A204.1 (cell line): ENCODE data around the gene NABP1.
"Not testable (repeated sequence)": the region's sequence is repeated elsewhere in the genome, so short reads cannot be mapped to it uniquely, and the experiment has no call there.

Experiments
- FAIRE-seq: peaks from 2 replicates; lab custom pipeline; 2012; peaks lifted over from hg19 to GRCh38; lab: Jason Lieb, UNC

The NABP1 gene

GRCh38 chr2:191677646-191678436, at the start of gene NABP1:
TSS of gene NABP1 (plus strand) at chr2:191678136. CDS start at chr2:191678615, 479 bp downstream.
- no peak for FAIRE-seq

- no peak for FAIRE-seq
Observed at GRCh38 chr2:191629001-191629453, 48.9 kb upstream of the NABP1 start.

GRCh38 chr2:191629976-191630712, 47.8 kb upstream of the NABP1 start:
- FAIRE-seq: no peak

GRCh38 chr2:191631754-191632153, 46.2 kb upstream of the NABP1 start:
- no peak for FAIRE-seq

GRCh38 chr2:191632426-191632825, 45.5 kb upstream of the NABP1 start:
- FAIRE-seq: no peak

- FAIRE-seq: no peak
Observed at GRCh38 chr2:191634791-191635190, 43.1 kb upstream of the NABP1 start.

- no peak for FAIRE-seq
Observed at GRCh38 chr2:191635333-191636234, 42.4 kb upstream of the NABP1 start.

GRCh38 chr2:191636235-191636543, 41.7 kb upstream of the NABP1 start:
- FAIRE-seq: no peak

- no peak for FAIRE-seq
Observed at GRCh38 chr2:191636586-191636985, 41.4 kb upstream of the NABP1 start.

- FAIRE-seq: no peak
Observed at GRCh38 chr2:191637182-191638078, 40.5 kb upstream of the NABP1 start.

- FAIRE-seq: no peak
Observed at GRCh38 chr2:191638079-191638801, 39.7 kb upstream of the NABP1 start.

GRCh38 chr2:191638802-191639172, 39.1 kb upstream of the NABP1 start:
- FAIRE-seq: no peak

GRCh38 chr2:191641609-191642008, 36.3 kb upstream of the NABP1 start:
- no peak for FAIRE-seq

GRCh38 chr2:191642541-191642940, 35.4 kb upstream of the NABP1 start:
- FAIRE-seq: peak; percentile 41

GRCh38 chr2:191643429-191643828, 34.5 kb upstream of the NABP1 start:
- no peak for FAIRE-seq

GRCh38 chr2:191644613-191645012, 33.3 kb upstream of the NABP1 start:
- FAIRE-seq: not testable (repeated sequence)

- FAIRE-seq: no peak
Observed at GRCh38 chr2:191645032-191645431, 32.9 kb upstream of the NABP1 start.

- no peak for FAIRE-seq
Observed at GRCh38 chr2:191645434-191646162, 32.3 kb upstream of the NABP1 start.

GRCh38 chr2:191646163-191646902, 31.6 kb upstream of the NABP1 start:
- no peak for FAIRE-seq

- FAIRE-seq: no peak
Observed at GRCh38 chr2:191649519-191649918, 28.4 kb upstream of the NABP1 start.
